GM18858 (cell line): ENCODE results near the gene PRKAG1.

Experiments used
- ATAC-seq: cut with Tn5 transposase; IDR thresholded peaks from one replicate; pipeline ENCODE4 v1.9.1; 2021; ENCODE audit not compliant: unreplicated experiment

PRKAG1 gene

DNA sequence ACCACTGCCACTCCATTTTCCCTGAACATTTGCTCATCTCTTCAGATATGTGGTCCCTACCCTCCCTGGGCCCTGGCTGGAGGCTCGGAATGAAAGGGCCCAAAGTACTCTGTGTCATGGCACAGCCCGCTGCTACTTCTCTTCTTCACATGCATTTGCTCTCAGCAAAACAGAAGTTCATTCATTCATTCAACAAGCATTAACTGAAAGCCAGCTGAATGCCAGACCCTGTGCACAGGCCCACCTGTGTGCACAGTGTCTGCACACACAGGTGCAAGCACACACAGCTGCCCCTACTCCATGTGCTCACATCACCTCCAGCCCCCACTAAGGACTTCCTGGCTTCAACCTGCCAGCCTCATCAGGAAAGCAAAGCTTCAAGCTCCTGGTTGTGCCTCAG, 32.7 kb downstream of the PRKAG1 start:
- ATAC-seq = no peak

DNA sequence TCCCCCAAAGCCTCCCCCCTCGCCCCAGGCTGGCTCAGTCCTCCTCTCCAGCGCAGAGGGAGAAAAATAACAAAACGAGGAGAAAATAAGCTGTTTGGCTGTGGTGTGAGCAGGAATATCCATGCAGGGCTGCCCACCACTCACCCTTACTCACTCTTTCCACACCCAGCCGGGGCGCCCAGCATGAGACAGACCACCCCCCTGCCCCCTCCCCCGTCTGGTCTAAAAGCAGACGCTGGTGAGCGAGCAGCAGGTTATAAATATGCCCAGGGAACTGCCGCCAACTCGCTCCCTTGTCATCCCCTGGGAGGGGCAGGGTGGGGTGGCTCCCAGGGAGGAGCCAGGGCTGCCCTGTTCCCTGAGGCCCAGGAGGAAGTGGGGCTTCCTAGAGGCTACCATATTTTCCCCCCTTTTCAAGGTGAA, 33.1 kb downstream of the PRKAG1 start:
- no peak for ATAC-seq

DNA sequence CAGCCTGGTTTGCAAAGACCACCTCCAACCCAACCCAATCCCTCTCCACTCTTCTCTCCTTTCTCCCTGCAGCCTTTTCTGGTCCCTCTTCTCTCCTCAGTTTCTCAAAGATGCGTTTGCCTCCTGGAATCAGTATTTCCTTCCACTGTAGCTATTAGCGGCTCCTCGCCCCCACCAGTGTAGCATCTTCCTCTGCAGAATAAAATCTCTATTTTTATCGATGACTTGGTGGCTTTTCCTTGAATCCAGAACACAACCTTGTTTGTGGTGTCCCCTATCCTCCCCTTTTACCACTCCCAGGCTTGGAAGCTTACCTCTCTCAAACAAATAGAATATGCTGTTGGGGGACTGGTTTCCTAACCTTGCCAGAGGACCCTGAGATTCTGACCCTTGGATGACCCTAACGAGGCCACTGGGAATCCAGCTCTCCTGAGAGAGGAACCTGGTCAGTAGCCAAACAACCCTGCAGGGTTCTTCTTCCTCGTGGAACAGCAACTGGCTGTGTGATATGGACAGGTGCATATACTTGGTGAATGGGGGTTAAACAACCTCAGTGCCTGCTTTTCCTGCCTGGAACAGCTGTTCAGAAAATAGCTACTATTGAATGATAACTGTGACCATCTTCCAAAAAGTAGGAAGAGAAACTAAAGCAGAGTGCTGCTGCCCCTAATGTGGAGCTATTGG, 36.0 kb downstream of the PRKAG1 start:
- ATAC-seq = no peak

DNA sequence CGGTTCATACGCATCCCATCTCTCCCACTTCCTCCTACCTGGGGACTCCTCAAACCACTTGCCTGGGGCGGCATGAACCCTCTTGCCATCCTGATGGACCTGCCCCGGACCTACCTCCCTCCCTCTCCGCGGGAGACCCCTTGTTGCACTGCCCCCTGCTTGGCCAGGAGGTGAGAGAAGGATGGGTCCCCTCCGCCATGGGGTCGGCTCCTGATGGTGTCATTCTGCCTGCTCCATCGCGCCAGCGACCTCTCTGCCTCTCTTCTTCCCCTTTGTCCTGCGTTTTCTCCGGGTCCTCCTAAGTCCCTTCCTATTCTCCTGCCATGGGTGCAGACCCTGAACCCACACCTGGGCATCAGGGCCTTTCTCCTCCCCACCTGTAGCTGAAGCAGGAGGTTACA, 36.8 kb downstream of the PRKAG1 start:
- ATAC-seq = no peak

DNA sequence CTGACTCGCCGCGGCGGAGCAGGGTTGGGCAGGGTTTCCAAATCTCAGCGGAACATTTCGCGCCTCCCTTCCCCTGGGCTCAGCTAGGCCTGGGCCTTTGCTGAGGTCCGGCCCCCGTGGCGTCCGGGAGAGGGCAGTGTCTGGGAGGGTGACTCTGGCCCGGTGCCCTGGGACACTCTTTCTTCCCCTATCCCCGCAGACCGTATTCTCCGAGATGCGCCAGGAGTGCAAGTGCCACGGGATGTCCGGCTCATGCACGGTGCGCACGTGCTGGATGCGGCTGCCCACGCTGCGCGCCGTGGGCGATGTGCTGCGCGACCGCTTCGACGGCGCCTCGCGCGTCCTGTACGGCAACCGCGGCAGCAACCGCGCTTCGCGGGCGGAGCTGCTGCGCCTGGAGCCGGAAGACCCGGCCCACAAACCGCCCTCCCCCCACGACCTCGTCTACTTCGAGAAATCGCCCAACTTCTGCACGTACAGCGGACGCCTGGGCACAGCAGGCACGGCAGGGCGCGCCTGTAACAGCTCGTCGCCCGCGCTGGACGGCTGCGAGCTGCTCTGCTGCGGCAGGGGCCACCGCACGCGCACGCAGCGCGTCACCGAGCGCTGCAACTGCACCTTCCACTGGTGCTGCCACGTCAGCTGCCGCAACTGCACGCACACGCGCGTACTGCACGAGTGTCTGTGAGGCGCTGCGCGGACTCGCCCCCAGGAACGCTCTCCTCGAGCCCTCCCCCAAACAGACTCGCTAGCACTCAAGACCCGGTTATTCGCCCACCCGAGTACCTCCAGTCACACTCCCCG, 37.4 kb downstream of the PRKAG1 start:
- ATAC-seq = no peak

DNA sequence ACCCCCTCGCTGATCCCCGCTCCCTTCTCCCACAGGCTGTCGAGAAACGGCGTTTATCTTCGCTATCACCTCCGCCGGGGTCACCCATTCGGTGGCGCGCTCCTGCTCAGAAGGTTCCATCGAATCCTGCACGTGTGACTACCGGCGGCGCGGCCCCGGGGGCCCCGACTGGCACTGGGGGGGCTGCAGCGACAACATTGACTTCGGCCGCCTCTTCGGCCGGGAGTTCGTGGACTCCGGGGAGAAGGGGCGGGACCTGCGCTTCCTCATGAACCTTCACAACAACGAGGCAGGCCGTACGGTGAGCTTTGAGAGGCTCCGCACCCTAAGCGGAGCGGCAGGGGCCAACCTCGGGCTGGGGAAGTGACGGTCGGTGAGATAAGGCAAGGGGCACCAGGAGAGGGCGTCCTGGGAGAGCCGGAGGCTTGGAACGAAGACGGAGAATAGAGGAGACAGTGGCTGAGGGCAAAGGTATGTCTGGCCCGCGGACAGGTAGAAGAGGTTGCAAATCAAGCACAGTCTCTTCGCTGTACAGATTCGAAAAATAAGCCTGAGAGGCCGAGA, 38.1 kb downstream of the PRKAG1 start:
- no peak for ATAC-seq

DNA sequence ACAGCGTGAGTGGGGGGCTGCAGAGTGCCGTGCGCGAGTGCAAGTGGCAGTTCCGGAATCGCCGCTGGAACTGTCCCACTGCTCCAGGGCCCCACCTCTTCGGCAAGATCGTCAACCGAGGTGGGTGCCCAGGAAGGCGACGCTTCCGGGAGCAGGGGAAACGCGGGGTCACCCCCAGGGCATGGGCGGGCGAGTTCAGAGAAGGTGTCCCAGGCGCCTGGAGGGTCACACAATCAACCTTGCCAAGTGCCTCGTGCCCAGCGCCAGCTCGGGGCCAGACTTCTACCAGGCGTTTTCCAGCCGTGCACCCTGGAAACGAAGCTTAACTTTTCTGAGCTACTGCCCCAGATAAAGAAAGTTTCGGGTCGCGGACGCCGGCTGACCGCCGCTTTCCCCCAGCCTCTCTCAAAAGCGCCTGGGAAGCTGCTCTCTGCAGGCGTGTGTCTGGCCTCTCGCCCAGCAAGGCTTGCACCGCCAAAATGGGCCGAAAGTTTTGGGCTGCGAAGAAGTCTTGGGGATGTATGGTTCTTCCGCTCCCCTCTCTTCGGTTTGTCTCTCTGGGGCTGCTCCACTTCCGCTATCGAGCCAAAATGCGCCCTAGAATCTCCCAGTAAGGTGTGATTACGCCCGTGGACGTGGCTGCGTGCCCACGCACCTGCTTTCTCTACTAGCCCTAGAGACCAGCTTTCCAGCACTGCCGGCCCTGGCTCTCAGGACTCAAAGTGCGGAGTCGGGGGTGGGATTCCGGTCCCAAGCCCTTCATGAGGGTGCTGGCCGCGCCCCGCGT, 38.8 kb downstream of the PRKAG1 start:
- no peak for ATAC-seq

DNA sequence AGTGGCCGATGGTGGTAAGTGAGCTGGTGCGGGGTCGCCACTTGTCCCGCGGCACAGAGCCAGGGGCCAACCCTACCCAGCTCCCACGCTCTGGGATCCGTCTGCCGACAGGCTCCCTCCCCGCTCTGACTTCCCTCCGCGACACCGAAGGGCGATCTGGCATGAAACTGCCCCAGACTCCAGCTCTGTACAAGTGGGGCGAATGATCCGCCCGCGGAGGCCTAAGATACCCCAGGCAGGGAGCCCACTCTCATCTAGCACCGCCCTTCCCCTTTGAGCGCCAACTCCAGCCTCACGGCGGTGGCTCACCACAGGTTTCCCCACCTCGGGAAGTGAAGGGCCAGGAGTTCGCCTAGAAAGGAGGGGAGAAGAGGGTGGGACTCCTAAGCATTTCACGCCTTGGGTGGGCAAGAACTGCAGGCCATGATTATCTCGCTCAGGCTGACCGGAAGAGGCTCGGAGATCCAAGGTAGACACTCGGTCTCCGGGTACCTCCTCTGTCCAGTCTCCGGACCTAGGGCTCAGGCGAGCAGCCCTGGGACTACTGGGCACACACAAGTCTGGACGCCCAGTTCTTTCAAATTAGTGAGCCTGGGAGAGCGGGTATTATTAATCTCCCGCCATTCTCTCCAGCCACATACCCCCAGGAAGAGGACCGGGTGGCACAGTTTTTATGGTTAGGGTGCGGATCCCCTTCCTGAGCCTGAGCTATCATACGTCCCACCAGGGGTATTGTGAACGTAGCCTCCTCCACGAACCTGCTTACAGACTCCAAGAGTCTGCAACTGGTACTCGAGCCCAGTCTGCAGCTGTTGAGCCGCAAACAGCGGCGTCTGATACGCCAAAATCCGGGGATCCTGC, 39.6 kb downstream of the PRKAG1 start:
- ATAC-seq = no peak

DNA sequence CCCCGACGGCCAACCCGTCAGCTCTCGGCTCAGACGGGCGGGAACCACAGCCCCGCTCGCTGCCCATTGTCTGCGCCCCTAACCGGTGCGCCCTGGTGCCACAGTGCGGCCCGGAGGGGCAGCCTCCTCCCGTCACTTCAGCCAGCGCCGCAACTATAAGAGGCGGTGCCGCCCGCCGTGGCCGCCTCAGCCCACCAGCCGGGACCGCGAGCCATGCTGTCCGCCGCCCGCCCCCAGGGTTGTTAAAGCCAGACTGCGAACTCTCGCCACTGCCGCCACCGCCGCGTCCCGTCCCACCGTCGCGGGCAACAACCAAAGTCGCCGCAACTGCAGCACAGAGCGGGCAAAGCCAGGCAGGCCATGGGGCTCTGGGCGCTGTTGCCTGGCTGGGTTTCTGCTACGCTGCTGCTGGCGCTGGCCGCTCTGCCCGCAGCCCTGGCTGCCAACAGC, 40.3 kb downstream of the PRKAG1 start, which contains the start of gene WNT1:
WNT1 (plus strand) TSS at position 32 of the 450 bp plus-strand sequence; CDS start at position 361, 329 bp downstream.
- ATAC-seq = no peak

DNA sequence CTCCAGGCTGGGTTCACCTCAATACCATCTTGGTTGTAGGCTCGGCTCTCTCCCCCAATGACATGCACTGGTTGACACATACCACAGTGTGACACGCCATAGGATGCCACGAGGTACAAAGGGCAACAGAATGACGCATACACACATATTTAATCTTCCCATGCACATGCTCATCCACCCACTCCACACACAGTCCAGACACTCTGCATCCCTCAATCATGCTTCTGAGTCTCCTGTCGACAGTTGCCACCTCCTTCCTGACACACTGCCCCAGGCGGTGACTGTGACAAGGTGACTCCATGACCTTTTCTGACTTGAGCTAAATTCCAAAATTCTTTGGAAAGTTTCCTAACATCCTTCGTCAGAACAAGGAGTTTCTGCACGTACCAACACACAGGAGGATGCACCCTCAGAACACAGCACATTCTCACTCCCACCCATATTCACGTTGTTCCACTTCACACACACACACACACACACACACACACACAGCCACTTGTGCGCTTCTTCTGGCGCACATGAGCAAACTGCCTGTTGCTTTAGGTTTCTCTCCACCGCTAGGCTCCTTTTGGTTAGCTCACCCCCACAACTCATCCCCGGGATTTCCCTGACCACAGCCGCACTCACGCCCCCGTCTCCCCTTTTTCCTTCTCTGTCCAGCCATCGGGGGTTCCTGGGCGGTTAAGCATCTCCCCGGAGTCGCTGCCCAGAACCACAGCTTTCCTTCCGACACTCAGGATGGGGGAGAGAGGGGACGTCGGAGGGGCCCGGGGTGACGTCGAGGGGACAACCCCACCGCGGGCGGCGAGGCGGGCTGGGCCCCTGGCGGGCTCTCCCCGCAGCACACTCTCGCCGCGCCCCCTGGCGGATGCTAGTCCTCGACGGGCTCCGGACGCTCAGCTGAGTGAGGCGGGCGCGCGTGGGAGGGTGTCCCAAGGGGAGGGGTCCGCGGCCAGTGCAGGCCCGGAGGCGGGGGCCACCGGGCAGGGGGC, 41.0 kb downstream of the PRKAG1 start:
- no peak for ATAC-seq

DNA sequence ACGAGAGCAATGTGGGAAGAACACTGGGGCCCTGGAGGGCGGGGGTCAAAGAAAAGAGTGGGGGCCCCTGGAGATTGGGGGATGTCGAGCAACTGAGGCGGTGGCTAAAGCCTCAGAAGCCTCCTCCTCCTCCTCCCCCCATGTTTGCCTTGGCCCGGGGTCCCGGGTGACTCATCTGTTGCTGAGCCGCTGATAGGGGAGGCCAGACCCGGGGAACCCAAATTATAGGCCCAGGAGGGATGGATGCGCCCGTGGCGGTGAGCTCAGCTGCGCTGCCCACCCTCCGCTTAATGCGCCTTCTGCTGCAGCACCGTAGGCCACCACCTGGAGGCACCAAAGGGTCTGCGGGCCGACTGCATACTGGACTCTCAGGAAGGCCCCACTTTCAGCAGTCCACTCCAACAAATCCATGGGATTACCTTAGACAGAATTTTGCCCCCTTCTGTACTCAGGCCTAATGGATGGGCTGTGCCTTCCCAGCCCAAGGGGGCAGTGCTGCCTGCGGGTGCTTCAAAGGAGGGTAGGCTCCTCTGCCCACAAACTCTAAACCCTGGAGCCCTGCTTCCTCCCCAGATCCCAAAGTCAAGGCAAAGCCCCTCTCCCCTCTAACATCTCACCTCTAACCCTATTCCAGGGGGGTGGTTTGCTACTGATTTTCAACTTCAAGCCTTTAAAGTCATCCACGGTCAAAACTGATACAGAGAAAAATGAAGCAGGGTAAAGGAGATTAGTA, 44.5 kb downstream of the PRKAG1 start:
- ATAC-seq = no peak

DNA sequence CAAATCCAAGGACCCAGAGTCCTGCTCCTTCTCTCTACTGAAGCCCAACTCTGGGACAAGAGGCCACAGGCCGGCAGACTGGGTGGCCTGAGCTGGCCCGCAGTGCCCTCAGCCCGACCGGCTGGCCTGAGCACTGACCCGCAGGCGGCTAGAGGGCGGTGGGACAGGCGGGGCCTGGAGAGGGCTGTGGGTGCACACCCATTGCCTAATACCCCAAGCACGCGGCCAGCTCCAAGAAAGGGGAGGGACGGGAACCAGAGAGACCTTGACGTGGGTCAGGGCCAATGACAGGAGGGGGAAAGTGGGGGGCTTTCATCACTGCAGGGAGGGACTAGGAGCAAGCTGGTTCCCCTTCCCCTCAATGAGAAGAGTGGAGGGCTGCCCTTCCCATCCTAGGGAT, 45.0 kb downstream of the PRKAG1 start:
- ATAC-seq = no peak

DNA sequence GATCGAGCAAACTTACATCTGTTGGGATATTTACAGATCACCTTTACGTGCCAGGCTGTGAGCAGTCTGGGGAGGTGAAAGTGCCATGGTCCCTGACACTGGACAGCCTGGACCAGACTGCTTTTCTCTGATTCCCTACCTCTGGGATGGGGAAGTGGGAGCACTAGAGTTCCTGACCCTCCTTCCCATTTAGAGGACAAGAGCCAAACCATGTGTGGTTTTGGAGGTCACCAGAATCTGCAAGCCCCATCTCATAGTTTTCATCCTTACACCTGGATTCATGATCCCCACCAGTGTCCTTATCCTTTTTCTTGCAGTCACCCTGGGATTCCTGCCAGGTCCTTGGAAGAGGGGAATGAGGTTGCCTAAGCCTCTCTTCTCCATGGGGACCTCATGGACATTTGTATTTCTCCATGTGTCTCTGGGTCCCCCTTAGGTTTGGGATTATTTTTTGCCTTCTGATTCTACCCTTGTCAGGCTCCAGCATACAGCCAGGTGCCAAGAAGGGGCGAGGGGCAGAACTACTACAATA, 45.6 kb downstream of the PRKAG1 start:
- no peak for ATAC-seq

DNA sequence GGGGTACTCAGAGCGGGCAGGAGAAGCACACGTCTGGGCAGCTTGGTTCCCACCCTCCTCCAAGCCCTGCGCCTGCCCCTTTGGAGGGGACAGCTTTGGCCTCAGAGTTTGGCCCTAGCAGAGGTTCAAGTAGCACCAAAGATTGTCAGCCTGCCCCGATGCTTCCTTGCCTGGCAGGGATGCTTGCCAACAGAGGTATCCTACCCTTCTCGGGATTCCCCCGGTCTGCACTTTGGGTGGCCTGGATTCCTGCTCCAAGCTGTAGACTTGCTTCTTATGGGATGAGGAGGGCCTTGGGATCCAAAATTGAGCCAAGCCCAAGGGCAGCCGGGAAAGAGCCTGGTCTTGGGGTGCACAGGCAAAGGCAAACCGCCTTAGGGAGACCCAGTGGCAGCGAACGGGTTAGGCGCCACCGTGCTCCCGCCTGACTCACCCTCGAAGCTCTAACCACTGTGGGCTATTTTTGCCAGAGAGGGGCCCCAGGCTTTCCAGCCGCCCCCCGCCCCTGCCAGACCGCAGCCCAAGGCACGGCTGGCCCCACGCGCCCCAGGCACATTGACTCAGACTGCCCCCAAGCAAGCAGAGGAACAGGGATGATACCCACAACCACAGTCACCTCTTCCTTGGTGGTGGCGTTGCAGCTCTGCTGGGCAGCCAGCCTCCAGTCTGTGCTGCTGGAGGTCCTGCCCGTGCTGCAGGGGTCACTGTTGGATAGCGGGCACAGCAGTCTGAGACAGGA, 46.2 kb downstream of the PRKAG1 start:
- no peak for ATAC-seq

DNA sequence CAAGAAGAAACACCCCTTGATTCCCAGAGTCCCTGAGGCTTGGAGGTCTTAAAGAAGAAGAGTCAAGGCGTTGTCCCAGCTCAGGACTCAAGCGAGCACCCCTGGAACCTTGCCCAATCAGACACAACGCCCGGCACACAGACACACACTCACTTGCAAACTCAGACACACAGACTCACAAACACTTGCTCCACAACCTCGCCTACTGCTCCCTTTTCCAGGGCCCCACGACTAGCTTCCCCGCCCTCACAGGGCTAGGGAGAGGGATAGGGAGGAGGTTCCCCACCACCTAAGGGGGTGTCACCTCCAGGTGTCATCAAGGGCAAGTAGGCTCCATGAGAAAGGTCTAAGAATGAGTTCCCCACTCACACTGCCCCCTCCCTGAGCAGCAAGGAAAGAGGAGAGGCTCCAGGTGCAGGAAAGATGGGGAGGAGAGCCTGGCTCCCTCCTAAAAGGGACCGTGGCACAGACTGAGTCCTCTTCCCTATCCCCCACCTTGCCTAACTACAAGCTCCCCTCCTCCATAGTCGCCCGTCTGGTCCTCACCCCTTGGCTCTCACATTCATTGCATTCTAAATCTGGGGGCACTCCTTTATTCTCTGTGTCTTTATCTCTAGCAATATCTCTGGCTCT, 47.8 kb downstream of the PRKAG1 start:
- no peak for ATAC-seq

DNA sequence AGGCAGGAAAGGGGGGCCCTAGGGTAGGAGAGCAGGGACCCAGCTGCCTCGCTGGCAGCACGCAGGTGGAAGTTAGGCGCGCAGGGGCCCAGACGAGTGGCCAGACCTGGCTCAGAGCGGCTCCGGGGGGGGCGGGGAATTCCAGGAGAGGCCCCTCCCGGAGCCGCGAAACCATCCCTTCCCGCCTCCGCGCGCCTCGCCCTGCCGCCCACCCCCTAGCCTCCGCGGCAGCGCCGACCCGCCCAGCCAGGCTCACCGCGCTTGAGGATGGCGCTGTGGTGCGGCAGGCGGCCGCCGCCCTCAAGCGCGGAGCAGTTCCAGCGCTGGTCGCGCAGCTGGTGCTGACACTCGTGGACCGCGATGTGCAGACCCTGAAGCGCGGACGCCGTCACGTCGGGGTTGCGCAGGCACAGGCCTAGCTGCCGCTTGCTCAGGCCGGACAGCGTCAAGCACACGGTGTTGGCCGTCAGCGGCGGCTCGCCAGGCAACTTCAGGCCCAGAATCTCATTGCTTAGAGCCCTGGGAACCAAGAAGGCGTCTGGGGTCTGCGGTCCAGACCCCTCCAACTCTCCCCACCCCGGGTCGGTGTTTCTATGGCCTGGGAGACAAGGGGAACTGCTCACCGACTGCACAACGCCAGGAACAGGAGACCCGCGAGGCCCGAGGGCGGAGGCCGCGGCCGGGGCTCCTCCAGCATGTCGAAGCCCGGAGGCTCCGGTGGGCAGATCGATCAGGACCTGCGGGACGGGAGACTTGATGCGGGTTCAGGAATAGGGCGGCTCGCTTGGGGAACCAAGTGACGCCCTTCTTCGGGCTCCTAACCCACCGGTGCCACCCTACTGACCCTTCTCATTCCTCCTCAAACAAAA, 48.5 kb downstream of the PRKAG1 start:
- ATAC-seq = no peak
